Transverse colon (tissue), 4 donors: Measurements from ENCODE around the gene C1orf210. TPM values are rescaled to one million over a fixed set of nuclear protein-coding genes. Genes with fewer than 3 reads are reported as not detected.

Source experiments
- DNase-seq: peaks from one replicate; pipeline ENCODE4 v3.0.0-alpha.2; 2019
- H3K27ac ChIP-seq, 4 donors: fragments of 200-600 bp; sonication (generic); 2 replicates each; pipeline ENCODE4 v1.5.1; 2016 to 2018; ENCODE audit warnings: inconsistent platforms in 4 of 4
- H3K27me3 ChIP-seq: fragments of 200-600 bp; sonication (generic); 2 replicates; pipeline ENCODE4 v1.5.1; 2017; ENCODE audit warnings: inconsistent platforms
- H3K36me3 ChIP-seq, 4 donors: fragments of 200-600 bp; sonication (generic); 2 replicates each; pipeline ENCODE4 v1.5.1; 2017 to 2019; ENCODE audit warnings: inconsistent platforms in 4 of 4
- H3K4me1 ChIP-seq, 4 donors: fragments of 200-600 bp; sonication (generic); 2 replicates each; pipeline ENCODE4 v1.5.1; 2017 to 2020; ENCODE audit warnings: inconsistent platforms in 4 of 4
- H3K4me3 ChIP-seq, 4 donors: fragments of 200-600 bp; sonication (generic); 1 replicate in 1 of 4; 2 replicates in 3 of 4; pipeline versions ENCODE4 v1.5.1 to v1.6.1; 2017 to 2019; ENCODE audit warnings: inconsistent platforms in 4 of 4
- H3K9me3 ChIP-seq, 2 donors: fragments of 200-600 bp; sonication (generic); 2 replicates each; pipeline ENCODE4 v1.5.1; 2017 to 2019; ENCODE audit warnings: inconsistent platforms in 2 of 2
- EP300 ChIP-seq: sonication (generic); formaldehyde crosslinking; IDR thresholded peaks from one replicate; pipeline ENCODE4 v1.6.1; 2017; ENCODE audit warnings: antibody characterized with exemption, low read depth
- POLR2A ChIP-seq: fragments of 450-650 bp; IDR thresholded peaks from one replicate; pipeline ENCODE4 v1.6.1; 2016; ENCODE audit warnings: antibody characterized with exemption, mild to moderate bottlenecking, moderate library complexity
- POLR2AphosphoS5 ChIP-seq, 3 donors: sonication (generic); formaldehyde crosslinking; IDR thresholded peaks; one replicate each; pipeline ENCODE4 v1.6.1; 2016; ENCODE audit warnings: antibody characterized with exemption in 3 of 3
- WGBS, 2 donors: methylation state at CpG; one replicate each; pipeline ENCODE4 v1.1.5; 2018; ENCODE audit warnings: low coverage in 1 of 2; 5-methylcytosine and 5-hydroxymethylcytosine counted together
- in situ Hi-C, 4 donors: fragments of 200-750 bp; cut with MboI; loops; one replicate each; pipeline versions ENCODE4 v1.15.0 to v1.15.1; 2017; ENCODE audit warnings: low sequenced_read_pairs in 3 of 4, low pct_ligation_motif_present in 1 of 4, low pct_unique_long_range_greater_than_20kb in 1 of 4
- intact Hi-C: fragments of 100-400 bp; cut with DNase I; formaldehyde crosslinking; loops from one replicate; pipeline ENCODE4 v1.15.1; 2023; ENCODE audit warnings: low total_unique reads
- total RNA-seq, 4 donors: library from RNA; depleted of rRNA; stranded (reverse); fragments of >200 nt; gene quantifications; one replicate each; pipeline ENCODE4 v1.1.0, GENCODE V29; 2016
- TF ChIP-seq, protein P1 (sequence below), 5 experiments: fragments of 200-600 bp in 3 of 5; fragments of 450-650 bp in 2 of 5; sonication (generic) in 3 of 5; IDR thresholded peaks; 1 replicate in 2 of 5; 2 replicates in 3 of 5; pipeline ENCODE4 v1.5.1; 2016 to 2017; ENCODE audit warnings: antibody characterized with exemption in 5 of 5, inconsistent platforms in 3 of 5, mild to moderate bottlenecking in 2 of 5, moderate library complexity in 1 of 5

Gene C1orf210
- total RNA-seq = 100 to 1,000 TPM in 1 of 4 donors, 10 to 100 TPM in 3; 43.8 to 100 (median 57.6) TPM

DNA sequence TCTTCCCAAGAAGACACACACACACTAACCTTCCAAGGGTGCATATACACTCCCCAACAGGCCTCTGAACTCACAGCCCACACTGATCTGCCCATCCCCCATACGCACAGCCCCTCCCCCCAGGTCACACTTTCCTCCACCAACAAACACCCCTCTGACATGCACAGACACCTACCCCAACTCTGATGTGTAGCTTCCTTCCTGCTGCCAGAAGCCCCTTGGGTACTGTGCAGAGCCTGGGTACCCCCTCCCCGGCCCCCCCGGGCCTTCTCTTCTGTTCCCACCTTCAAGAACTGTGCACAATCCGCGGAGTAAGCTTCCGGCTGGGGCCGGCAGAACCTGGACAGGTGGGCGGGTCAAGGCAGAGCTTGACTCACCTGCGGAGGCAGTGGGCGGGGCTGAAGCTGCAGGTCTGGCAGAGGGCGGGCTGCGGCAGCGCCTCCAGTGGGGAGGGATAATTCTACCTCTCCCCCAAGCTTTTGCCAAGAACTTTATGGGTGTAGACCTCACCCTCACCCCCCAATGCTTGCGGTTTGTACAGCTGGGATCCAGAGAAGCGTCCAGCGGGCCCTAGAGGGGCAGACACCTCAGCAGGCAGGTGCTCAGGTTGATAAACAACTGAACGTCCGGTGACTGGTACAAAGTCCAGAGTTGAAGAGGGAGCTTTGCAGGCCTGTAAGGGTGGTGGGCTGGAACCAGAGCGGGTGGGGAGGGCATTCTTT is at the start of gene C1orf210:
Gene C1orf210, minus strand, starts transcription at position 313 of the 722 bp plus-strand sequence. CDS start 2,311 bp downstream, outside the sequence.
- TF ChIP-seq POLR2A (peak; percentile 74), POLR2AphosphoS5 (IDR thresholded peaks at IDR 0.05) (peak in 2 of 3 donors; percentile 71 to 76), EP300 (no peak)
- TF ChIP-seq, protein P1, sequence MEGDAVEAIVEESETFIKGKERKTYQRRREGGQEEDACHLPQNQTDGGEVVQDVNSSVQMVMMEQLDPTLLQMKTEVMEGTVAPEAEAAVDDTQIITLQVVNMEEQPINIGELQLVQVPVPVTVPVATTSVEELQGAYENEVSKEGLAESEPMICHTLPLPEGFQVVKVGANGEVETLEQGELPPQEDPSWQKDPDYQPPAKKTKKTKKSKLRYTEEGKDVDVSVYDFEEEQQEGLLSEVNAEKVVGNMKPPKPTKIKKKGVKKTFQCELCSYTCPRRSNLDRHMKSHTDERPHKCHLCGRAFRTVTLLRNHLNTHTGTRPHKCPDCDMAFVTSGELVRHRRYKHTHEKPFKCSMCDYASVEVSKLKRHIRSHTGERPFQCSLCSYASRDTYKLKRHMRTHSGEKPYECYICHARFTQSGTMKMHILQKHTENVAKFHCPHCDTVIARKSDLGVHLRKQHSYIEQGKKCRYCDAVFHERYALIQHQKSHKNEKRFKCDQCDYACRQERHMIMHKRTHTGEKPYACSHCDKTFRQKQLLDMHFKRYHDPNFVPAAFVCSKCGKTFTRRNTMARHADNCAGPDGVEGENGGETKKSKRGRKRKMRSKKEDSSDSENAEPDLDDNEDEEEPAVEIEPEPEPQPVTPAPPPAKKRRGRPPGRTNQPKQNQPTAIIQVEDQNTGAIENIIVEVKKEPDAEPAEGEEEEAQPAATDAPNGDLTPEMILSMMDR (IDR thresholded peaks at IDR 0.05) = peak; percentile 10 to 60 (median 33)

DNA sequence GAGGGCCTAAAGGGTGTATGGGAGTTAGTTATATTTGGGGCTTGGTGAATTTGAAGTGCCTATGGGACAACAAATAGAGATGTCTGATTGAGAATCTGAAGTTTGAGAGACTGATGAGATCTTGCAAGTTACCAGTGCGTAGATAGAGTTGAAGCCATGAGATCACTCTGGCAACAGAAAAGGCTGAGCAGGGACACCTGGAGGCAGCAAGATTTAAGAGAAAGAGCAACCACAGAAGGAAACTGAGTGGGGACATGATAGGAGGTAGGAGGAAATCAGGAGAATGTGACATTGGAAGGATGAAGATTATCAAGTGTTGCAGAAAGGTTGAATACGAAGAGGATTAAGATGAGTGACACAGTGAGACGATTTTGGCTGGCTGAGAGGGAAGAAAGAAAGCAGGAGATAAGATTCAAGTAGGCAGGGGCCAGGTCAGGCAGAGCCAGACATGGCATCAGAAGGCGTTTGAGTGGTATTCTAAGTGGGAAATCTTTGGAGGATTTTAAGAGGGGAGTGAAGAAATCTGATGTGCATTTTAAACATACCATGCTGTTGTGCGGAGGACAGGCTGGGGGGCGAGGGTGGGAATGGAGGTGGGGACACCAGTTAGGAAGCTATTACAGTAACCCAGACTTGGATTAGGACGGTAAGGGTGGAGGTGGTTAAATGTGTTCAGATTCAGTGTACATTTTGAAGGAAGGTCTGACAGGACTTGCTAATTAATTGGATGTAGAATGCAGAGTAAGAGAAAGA is 49.2 kb upstream of the C1orf210 start:
- H3K27me3 ChIP-seq = no peaks in the 10 kb centered on the region
- no peak overlapping the region for H3K4me3 ChIP-seq
- H3K27ac ChIP-seq = no peak overlapping the region
- in situ Hi-C loops = no loop called here
- TF ChIP-seq, protein P1 (IDR thresholded peaks at IDR 0.05) = no peak
- TF ChIP-seq POLR2A = no peak
- TF ChIP-seq POLR2AphosphoS5 (IDR thresholded peaks at IDR 0.05) = no peak
- TF ChIP-seq EP300 = no peak
- 70 to 78% methylated on average over 7 of the region's 7 CpGs for WGBS, 2 donors
- intact Hi-C loops = no loop called here
- peaks cover 0 to 9% (median 4%) of the 10 kb centered on the region in 4 donors for H3K4me1 ChIP-seq
- no peaks in the 10 kb centered on the region for H3K36me3 ChIP-seq
- no peaks in the 10 kb centered on the region for H3K9me3 ChIP-seq
- no peak for DNase-seq

More for the DNA sequence above, at the start of gene C1orf210:
- Histone ChIP-seq H3K9me3 (no peaks in the 10 kb centered on the region), H3K4me3 (peak within 1 kb of the TSS in 3 of 4 donors; percentile 37 to 47 (median 43)), H3K4me1 (peaks cover 0 to 15% (median 7%) of the 10 kb centered on the region in 4 donors), H3K27me3 (no peaks in the 10 kb centered on the region), H3K36me3 (no peaks in the 10 kb centered on the region), H3K27ac (peak within 1 kb of the TSS; percentile 77 to 85 (median 82))
- intact Hi-C loops (no loop called here), in situ Hi-C loops (no loop called here)
- WGBS, 2 donors = 23 to 42% methylated on average over 4 to 19 of the region's 19 CpGs
- DNase-seq = peak; percentile 93

GRCh38 chr1:43331688-43332087 is 46.3 kb upstream of the C1orf210 start:
- Histone ChIP-seq H3K4me3 (no peak overlapping the region), H3K27me3 (no peaks in the 10 kb centered on the region), H3K9me3 (peaks cover 0 to 9% of the 10 kb centered on the region in 2 donors), H3K27ac (no peak overlapping the region), H3K4me1 (peaks cover 0 to 9% (median 4%) of the 10 kb centered on the region in 4 donors), H3K36me3 (no peaks in the 10 kb centered on the region)
- TF ChIP-seq POLR2A (no peak), POLR2AphosphoS5 (IDR thresholded peaks at IDR 0.05) (no peak), EP300 (no peak)
- TF ChIP-seq, protein P1 (IDR thresholded peaks at IDR 0.05) = no peak
- in situ Hi-C loops (no loop called here), intact Hi-C loops (no loop called here)
- 95 to 98% methylated on average over 4 to 5 of the region's 5 CpGs for WGBS, 2 donors
- DNase-seq = no peak
